Pancreas (tissue), 10 donors: ENCODE results near the gene VPS13D. TPM values are rescaled to one million over a fixed set of nuclear protein-coding genes. Genes with fewer than 3 reads are reported as not detected.

Source experiments
- ATAC-seq, 4 donors: fragments of 200-7000 bp; cut with Tn5 transposase; one replicate each; pipeline versions ENCODE4 v1.8.0 to v1.9.1; 2020; ENCODE audit warnings: mild to moderate bottlenecking in 4 of 4, moderate library complexity in 4 of 4
- DNase-seq, 6 donors: peaks; one replicate each; pipeline ENCODE4 v3.0.0-alpha.2; 2020
- FAIRE-seq: peaks from 2 replicates; lab custom pipeline; 2012; peaks lifted over from hg19 to GRCh38; lab: Jason Lieb, UNC
- H3K27ac ChIP-seq, 4 donors: fragments of 200-600 bp; sonication (generic); 1 replicate in 3 of 4; 2 replicates in 1 of 4; pipeline versions ENCODE4 v1.5.0 to v1.8.0; 2020
- H3K27me3 ChIP-seq, 4 donors: fragments of 200-600 bp; one replicate each; pipeline ENCODE4 v1.8.0; 2021
- H3K36me3 ChIP-seq, 3 donors: fragments of 200-600 bp; sonication (generic) in 1 of 3; one replicate each; pipeline versions ENCODE4 v1.5.0 to v1.8.0; 2020 to 2021
- H3K4me1 ChIP-seq, 3 donors: fragments of 200-600 bp; one replicate each; pipeline ENCODE4 v1.8.0; 2021
- H3K4me3 ChIP-seq, 4 donors: fragments of 200-600 bp; sonication (generic) in 2 of 4; one replicate each; pipeline versions ENCODE4 v1.5.0 to v1.8.0; 2020 to 2021
- H3K9me3 ChIP-seq, 4 donors: fragments of 200-600 bp; one replicate each; pipeline ENCODE4 v1.8.0; 2021
- CTCF ChIP-seq, 4 donors: fragments of 200-600 bp; sonication (generic) in 3 of 4; IDR thresholded peaks; one replicate each; pipeline versions ENCODE4 v1.5.0 to v1.8.0; 2021; ENCODE audit warnings: antibody characterized with exemption in 4 of 4
- WGBS, 2 donors: extraction: QIAGEN DNeasy Blood & Tissue Kit; methylation state at CpG; one replicate each; pipeline ENCODE4 v1.1.7; 2013; 5-methylcytosine and 5-hydroxymethylcytosine counted together
- intact Hi-C, 3 donors: fragments of 100-400 bp; cut with DNase I; formaldehyde crosslinking; loops; one replicate each; pipeline versions ENCODE4 v1.11.1 to v1.14.2; 2022
- polyA plus RNA-seq, 2 donors: library from polyadenylated mRNA; stranded (reverse); fragments of 200-250 nt; gene quantifications; one replicate each; pipeline ENCODE4 v1.2.3, GENCODE V29; 2013
- total RNA-seq, 6 donors: library from RNA; stranded (reverse); fragmentation: NEBNext Ultra II Directional in 4 of 6; extraction: Animal tissue kit (Norgen Biotek cat#: 25700) in 4 of 6; gene quantifications; one replicate each; pipeline versions ENCODE4 v1.2.1 to v1.2.4, GENCODE V29; 2021 to 2023
- donor health status: healthy with polysubstance abuse.
- donor health status: DM: no; HTN: no; CAD: no; lungs with moderate emphysema.
- donor health status: DM: no; HTN: no; CAD: no.
- donor health status: control.
- donor health status: control.
- donor health status: Bipolar disorder and iron deficiency.
- donor health status: DM: yes; HTN: yes; CAD: no.
- donor health status: DM: no; HTN: no; CAD: no.
- donor health status: DM: no; HTN: no; CAD: no.
- donor health status: DM: yes; HTN: yes; CAD: no.

Gene VPS13D
- total and polyA plus RNA-seq, 8 donors = 13.7 to 39.0 (median 24.8) TPM

DNA sequence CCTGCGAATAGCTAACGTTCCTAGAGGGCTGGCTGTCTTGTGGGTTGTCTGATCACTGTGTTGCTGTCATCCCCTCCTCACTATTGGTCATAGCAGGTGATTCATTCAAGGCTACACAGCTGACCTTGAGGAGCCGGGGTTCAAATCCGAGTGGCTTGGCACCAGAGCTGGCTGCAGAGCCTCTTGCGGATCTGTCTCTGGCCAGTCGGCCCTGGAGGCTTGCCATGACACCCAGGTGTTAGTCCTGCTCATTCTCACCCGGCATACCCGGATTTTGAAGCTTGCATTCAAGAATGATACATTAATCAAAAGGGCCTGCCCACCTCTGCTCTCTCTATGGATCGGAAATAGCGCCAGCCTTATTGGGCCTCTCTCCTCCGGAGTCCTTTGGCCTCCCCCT is 277.8 kb downstream of the VPS13D start:
- H3K9me3 ChIP-seq = no peaks in the 10 kb centered on the region
- no peak overlapping the region for H3K27ac ChIP-seq
- WGBS, 2 donors = 55 to 58% methylated on average over 11 of the region's 11 CpGs
- intact Hi-C loops = no loop called here
- H3K27me3 ChIP-seq = no peaks in the 10 kb centered on the region
- peaks cover 0 to 11% (median 5%) of the 10 kb centered on the region in 3 donors for H3K36me3 ChIP-seq
- H3K4me3 ChIP-seq = no peak overlapping the region
- H3K4me1 ChIP-seq = no peaks in the 10 kb centered on the region
- DNase-seq (no peak), FAIRE-seq (no peak), ATAC-seq (peak in 1 of 4 donors; percentile 28)
- no peak for TF ChIP-seq CTCF (IDR thresholded peaks at IDR 0.05)

DNA sequence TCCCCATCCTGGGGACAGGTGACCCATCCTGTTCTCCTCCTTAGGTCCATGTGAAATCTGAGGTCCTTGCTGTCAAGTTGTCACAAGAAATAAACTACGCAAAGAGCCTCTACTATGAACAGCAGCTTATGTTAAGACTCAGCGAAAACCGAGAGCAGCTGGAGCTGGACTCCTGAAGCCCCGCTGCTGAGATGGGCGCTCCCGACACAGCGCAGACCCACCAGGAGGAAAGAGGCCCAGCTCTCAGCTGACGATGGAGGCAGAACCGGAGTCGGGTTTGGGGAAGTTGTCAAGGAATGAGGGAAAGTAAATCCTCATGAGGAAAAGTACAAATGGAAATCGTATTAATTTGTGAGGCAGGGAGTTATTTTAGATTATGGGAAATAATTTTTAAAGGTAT is 279.0 kb downstream of the VPS13D start:
- DNase-seq (no peak), ATAC-seq (no peak), FAIRE-seq (no peak)
- Histone ChIP-seq H3K27me3 (no peaks in the 10 kb centered on the region), H3K27ac (no peak overlapping the region), H3K4me1 (no peaks in the 10 kb centered on the region), H3K4me3 (no peak overlapping the region), H3K9me3 (no peaks in the 10 kb centered on the region), H3K36me3 (peaks cover 0 to 11% (median 5%) of the 10 kb centered on the region in 3 donors)
- WGBS, 2 donors = 95% methylated on average over 11 of the region's 11 CpGs
- intact Hi-C loops = no loop called here
- no peak for TF ChIP-seq CTCF (IDR thresholded peaks at IDR 0.05)

- Histone ChIP-seq H3K4me1 (no peaks in the 10 kb centered on the region), H3K36me3 (peaks cover 0 to 11% (median 5%) of the 10 kb centered on the region in 3 donors), H3K27ac (peak overlapping the region in 1 of 4 donors; percentile 8), H3K27me3 (no peaks in the 10 kb centered on the region), H3K9me3 (no peaks in the 10 kb centered on the region), H3K4me3 (no peak overlapping the region)
- no peak for TF ChIP-seq CTCF (IDR thresholded peaks at IDR 0.05)
- FAIRE-seq (no peak), DNase-seq (no peak), ATAC-seq (no peak)
- intact Hi-C loops = no loop called here
- WGBS, 2 donors = 95 to 99% methylated on average over 3 of the region's 3 CpGs
Measured at GRCh38 chr1:12511128-12511484, 281.3 kb downstream of the VPS13D start.

- peak in 2 of 4 donors; percentile 15 to 37 for ATAC-seq
- no peak for TF ChIP-seq CTCF (IDR thresholded peaks at IDR 0.05)
- FAIRE-seq = no peak
- Histone ChIP-seq H3K9me3 (no peaks in the 10 kb centered on the region), H3K27me3 (no peaks in the 10 kb centered on the region), H3K27ac (no peak overlapping the region), H3K4me1 (no peaks in the 10 kb centered on the region), H3K36me3 (peaks cover 0 to 7% (median 3%) of the 10 kb centered on the region in 3 donors), H3K4me3 (no peak overlapping the region)
- WGBS, 2 donors = 93 to 94% methylated on average over 13 of the region's 13 CpGs
- no peak for DNase-seq
- intact Hi-C loops = no loop called here
Measured at GRCh38 chr1:12511516-12512468, 282.0 kb downstream of the VPS13D start.

GRCh38 chr1:12513181-12513580 is 283.4 kb downstream of the VPS13D start:
- no peak overlapping the region for H3K4me3 ChIP-seq
- WGBS, 2 donors = 95 to 97% methylated on average over 10 of the region's 10 CpGs
- peaks cover 0 to 5% (median 0%) of the 10 kb centered on the region in 3 donors for H3K36me3 ChIP-seq
- H3K27me3 ChIP-seq = no peaks in the 10 kb centered on the region
- peak in 1 of 4 donors; percentile 35 for ATAC-seq
- H3K9me3 ChIP-seq = no peaks in the 10 kb centered on the region
- FAIRE-seq = no peak
- intact Hi-C loops = no loop called here
- H3K4me1 ChIP-seq = no peaks in the 10 kb centered on the region
- no peak overlapping the region for H3K27ac ChIP-seq
- no peak for TF ChIP-seq CTCF (IDR thresholded peaks at IDR 0.05)
- no peak for DNase-seq
